PC-9 (cell line): ENCODE results near the gene OSBPL2. TPM values are rescaled to one million over a fixed set of nuclear protein-coding genes. Genes with fewer than 3 reads are reported as not detected.

Experiments
- BruUV-seq: library from RNA; stranded (reverse); fragments of 400-500 nt; replicated peaks from 2 replicates; lab custom pipeline; 2021; lab: Mats Ljungman, UMichigan
- CTCF ChIA-PET: fragments of 300-600 bp; sonication (Branson Sonifier 250); formaldehyde crosslinking; loops from one replicate; lab custom pipeline; 2022; ENCODE audit warnings: antibody characterized with exemption; lab: Charles Lee
- POLR2A ChIA-PET: fragments of 300-600 bp; sonication (Branson Sonifier 250); formaldehyde crosslinking; loops from one replicate; lab custom pipeline; 2022; ENCODE audit warnings: antibody characterized with exemption; ENCODE audit not compliant: unreplicated experiment; lab: Charles Lee
- DNase-seq, 2 experiments: peaks; one replicate each; pipeline versions ENCODE4 v3.0.0 to v3.0.0-alpha.2; 2015 to 2022; ENCODE audit warnings: mixed read lengths in 1 of 2
- H2AFZ ChIP-seq: fragments of 200-600 bp; sonication (generic); 2 replicates; pipeline ENCODE4 v1.8.1; 2017; ENCODE audit warnings: antibody characterized with exemption
- H3F3A ChIP-seq: fragments of 200-600 bp; sonication (generic); 2 replicates; pipeline ENCODE4 v1.8.1; 2017; ENCODE audit warnings: antibody characterized with exemption, mild to moderate bottlenecking, low read depth; ENCODE audit not compliant: insufficient read depth
- H3K27ac ChIP-seq: fragments of 200-600 bp; sonication (generic); 2 replicates; pipeline ENCODE4 v1.6.1; 2016; ENCODE audit warnings: mixed run types
- H3K27me3 ChIP-seq: fragments of 200-600 bp; sonication (generic); 2 replicates; pipeline ENCODE4 v1.6.1; 2016; ENCODE audit warnings: low read depth, mixed run types; ENCODE audit not compliant: insufficient read depth
- H3K36me3 ChIP-seq: fragments of 200-600 bp; sonication (generic); 2 replicates; pipeline ENCODE4 v1.6.1; 2016; ENCODE audit warnings: low read depth, mixed run types
- H3K4me1 ChIP-seq: fragments of 200-600 bp; sonication (generic); replicated peaks from 2 replicates; pipeline ENCODE4 v1.6.1; 2016; ENCODE audit warnings: mixed run types; ENCODE audit not compliant: insufficient read depth
- H3K4me2 ChIP-seq: fragments of 200-600 bp; sonication (generic); 2 replicates; pipeline ENCODE4 v1.6.1; 2017; ENCODE audit warnings: mixed run types
- H3K4me3 ChIP-seq: fragments of 200-600 bp; sonication (generic); 2 replicates; pipeline ENCODE4 v1.6.1; 2016; ENCODE audit warnings: mixed run types
- H3K79me2 ChIP-seq: fragments of 200-600 bp; sonication (generic); 2 replicates; pipeline ENCODE4 v1.6.1; 2017; ENCODE audit warnings: low read depth, mixed run types
- H3K9me2 ChIP-seq: fragments of 200-600 bp; sonication (generic); 2 replicates; pipeline ENCODE4 v1.8.1; 2017; ENCODE audit warnings: mild to moderate bottlenecking; ENCODE audit not compliant: insufficient read depth
- H3K9me3 ChIP-seq: fragments of 200-600 bp; sonication (generic); 2 replicates; pipeline ENCODE4 v1.8.1; 2016; ENCODE audit warnings: low read depth; ENCODE audit not compliant: insufficient read depth
- H4K20me1 ChIP-seq: fragments of 200-600 bp; sonication (generic); 2 replicates; pipeline ENCODE4 v1.8.1; 2017; ENCODE audit not compliant: insufficient read depth
- EZH2 ChIP-seq: fragments of 200-600 bp; sonication (generic); IDR thresholded peaks from 2 replicates; pipeline ENCODE4 v1.8.0; 2017; ENCODE audit warnings: antibody characterized with exemption, low read depth
- intact Hi-C: fragments of 100-400 bp; cut with micrococcal nuclease; formaldehyde crosslinking; loops from one replicate; pipeline ENCODE4 v1.10.0; 2022; ENCODE audit not compliant: unreplicated experiment
- total RNA-seq: library from RNA; stranded (reverse); gene quantifications from 2 replicates; pipeline ENCODE4 v1.2.3, GENCODE V29; 2021
- TF ChIP-seq, protein P1 (sequence below): fragments of 200-600 bp; sonication (generic); conservative IDR thresholded peaks from 2 replicates; pipeline ENCODE4 v1.6.1; 2017; ENCODE audit warnings: mixed run types, antibody characterized with exemption, mild to moderate bottlenecking, moderate library complexity

Gene OSBPL2
- total RNA-seq, 1 experiment from 2014 or later = 84.8 TPM

DNA sequence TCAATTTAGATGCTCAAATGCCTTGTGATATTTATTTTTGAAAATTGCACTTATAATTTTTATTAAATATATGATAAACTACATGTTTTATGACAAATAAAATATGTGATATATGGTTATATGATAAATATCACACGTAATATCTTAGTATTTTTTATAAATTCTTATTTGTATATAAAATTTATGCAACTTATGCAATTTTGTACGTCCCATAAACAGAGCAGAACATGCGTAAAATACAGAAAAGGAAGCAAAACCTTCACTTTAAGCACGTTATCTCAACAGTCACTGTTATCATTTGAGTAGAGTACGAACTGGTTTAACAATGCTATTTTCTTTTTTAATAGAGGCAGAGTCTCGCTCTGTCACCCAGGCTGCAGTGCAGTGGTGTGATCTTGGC lies 48.8 kb downstream of the OSBPL2 start:
- Histone ChIP-seq H3K9me2 (no peaks in the 10 kb centered on the region), H3F3A (peaks cover 9% of the 10 kb centered on the region; the same call in 1 of the 2 replicates), H3K27me3 (no peaks in the 10 kb centered on the region), H3K9me3 (no peaks in the 10 kb centered on the region), H3K4me3 (no peak overlapping the region), H3K36me3 (peaks cover 19% of the 10 kb centered on the region), H3K27ac (no peak overlapping the region), H3K79me2 (no peaks in the 10 kb centered on the region), H3K4me2 (no peak overlapping the region), H3K4me1 (no peaks in the 10 kb centered on the region), H4K20me1 (peaks cover 26% of the 10 kb centered on the region), H2AFZ (no peak overlapping the region)
- ChIA-PET CTCF (no interaction called here), POLR2A (no interaction called here)
- intact Hi-C loops = no loop called here
- TF ChIP-seq, protein P1, sequence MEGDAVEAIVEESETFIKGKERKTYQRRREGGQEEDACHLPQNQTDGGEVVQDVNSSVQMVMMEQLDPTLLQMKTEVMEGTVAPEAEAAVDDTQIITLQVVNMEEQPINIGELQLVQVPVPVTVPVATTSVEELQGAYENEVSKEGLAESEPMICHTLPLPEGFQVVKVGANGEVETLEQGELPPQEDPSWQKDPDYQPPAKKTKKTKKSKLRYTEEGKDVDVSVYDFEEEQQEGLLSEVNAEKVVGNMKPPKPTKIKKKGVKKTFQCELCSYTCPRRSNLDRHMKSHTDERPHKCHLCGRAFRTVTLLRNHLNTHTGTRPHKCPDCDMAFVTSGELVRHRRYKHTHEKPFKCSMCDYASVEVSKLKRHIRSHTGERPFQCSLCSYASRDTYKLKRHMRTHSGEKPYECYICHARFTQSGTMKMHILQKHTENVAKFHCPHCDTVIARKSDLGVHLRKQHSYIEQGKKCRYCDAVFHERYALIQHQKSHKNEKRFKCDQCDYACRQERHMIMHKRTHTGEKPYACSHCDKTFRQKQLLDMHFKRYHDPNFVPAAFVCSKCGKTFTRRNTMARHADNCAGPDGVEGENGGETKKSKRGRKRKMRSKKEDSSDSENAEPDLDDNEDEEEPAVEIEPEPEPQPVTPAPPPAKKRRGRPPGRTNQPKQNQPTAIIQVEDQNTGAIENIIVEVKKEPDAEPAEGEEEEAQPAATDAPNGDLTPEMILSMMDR = no peak
- no peak for TF ChIP-seq EZH2
- BruUV-seq = no TSS peak
- no peak for DNase-seq

DNA sequence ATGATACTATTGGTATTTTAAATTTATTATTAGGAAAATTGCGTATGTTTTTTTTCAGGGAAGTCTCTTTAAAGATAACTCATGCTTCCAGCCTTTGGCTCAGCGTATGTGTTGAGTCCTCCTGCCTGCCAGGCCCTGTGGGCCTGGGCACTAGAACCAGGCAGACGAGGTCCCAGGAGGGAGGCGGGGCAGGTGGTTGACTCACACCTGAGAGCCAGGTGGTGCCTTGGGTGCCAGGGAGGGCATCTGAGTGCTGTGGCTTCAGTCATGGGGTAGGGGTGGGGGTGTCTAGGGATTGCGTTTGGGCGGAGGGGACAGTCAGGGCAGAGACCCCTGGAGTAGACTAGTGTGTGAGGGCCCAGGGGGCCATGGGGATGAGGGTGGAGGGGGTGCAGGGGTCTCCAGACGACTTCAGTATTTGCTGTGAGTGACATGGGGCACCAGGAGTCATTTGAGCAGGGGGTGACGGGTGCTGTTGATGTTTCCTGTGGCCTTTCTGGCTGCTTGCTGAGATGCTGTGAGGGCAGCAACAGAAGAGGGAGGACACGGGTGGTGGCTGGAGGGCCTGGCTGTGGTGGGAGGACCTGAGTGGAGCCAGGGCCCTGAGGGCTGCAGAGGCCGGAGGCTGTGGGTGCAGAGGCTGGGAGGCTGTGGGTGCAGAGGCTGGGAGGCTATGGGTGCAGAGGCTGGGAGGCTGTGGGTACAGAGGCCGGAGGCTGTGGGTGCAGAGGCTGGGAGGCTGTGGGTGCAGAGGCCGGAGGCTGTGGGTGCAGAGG lies 49.6 kb downstream of the OSBPL2 start:
- ChIA-PET CTCF (no interaction called here), POLR2A (no interaction called here)
- BruUV-seq = no TSS peak
- Histone ChIP-seq H3K27me3 (no peaks in the 10 kb centered on the region), H3K27ac (no peak overlapping the region), H3K4me3 (no peak overlapping the region), H4K20me1 (peaks cover 24% of the 10 kb centered on the region), H3K4me1 (no peaks in the 10 kb centered on the region), H3F3A (peaks cover 9% of the 10 kb centered on the region; the same call in 1 of the 2 replicates), H2AFZ (no peak overlapping the region), H3K9me3 (no peaks in the 10 kb centered on the region), H3K79me2 (no peaks in the 10 kb centered on the region), H3K9me2 (no peaks in the 10 kb centered on the region), H3K4me2 (no peak overlapping the region), H3K36me3 (peaks cover 12% of the 10 kb centered on the region; the same call in 1 of the 2 replicates)
- intact Hi-C loops = no loop called here
- TF ChIP-seq, protein P1 = no peak
- no peak for TF ChIP-seq EZH2
- no peak for DNase-seq

DNA sequence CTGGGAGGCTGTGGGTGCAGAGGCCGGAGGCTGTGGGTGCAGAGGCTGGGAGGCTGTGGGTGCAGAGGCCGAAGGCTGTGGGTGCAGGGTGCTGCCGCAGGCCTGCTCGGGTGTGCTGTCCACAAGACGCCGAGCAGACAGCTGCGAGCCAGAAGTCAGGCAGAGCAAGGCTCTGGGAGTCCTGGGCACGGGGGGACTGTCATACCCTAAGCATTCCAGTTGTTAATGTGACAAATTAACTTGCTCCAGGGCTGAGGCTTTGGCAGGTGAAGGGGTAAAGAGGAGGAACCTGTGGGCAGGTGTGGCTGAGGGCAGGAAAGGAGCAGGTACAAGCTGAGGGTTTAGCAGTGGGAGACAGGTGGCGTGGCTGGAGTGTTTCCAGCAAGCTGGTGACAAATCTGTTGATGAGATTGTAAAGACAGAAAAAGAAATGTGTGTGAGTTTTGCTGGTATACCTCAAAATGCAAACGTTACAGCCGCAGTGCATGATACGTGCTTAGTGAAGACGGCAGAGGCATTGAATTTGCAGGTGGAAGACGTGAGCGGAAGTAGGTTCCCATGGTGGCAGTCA lies 50.3 kb downstream of the OSBPL2 start:
- no peak for DNase-seq
- Histone ChIP-seq H3K9me3 (no peaks in the 10 kb centered on the region), H3K36me3 (peaks cover 12% of the 10 kb centered on the region; the same call in 1 of the 2 replicates), H3K27ac (no peak overlapping the region), H3K79me2 (no peaks in the 10 kb centered on the region), H3K4me2 (no peak overlapping the region), H3K27me3 (no peaks in the 10 kb centered on the region), H3K4me3 (no peak overlapping the region), H3F3A (peaks cover 12% of the 10 kb centered on the region; the same call in 1 of the 2 replicates), H3K9me2 (no peaks in the 10 kb centered on the region), H2AFZ (no peak overlapping the region), H4K20me1 (peaks cover 20% of the 10 kb centered on the region; the same call in 1 of the 2 replicates), H3K4me1 (no peaks in the 10 kb centered on the region)
- ChIA-PET POLR2A (interaction anchor here (0.7 kb wide), 1 partner anchor 536 kb away, joined by 3 read pairs; no protein-coding TSS in a partner anchor), CTCF (no interaction called here)
- TF ChIP-seq, protein P1 = no peak
- no peak for TF ChIP-seq EZH2
- BruUV-seq = no TSS peak
- intact Hi-C loops = no loop called here
